Activated B cell treated with CpG ODN at 0.5 μM for 24 hours (primary cell): ENCODE results near the gene DHRSX. TPM values are rescaled to one million over a fixed set of nuclear protein-coding genes. Genes with fewer than 3 reads are reported as not detected.
A peak's percentile ranks its signal among the peaks of the same experiment; 100 is the strongest.
"Not testable (repeated sequence)": the region's sequence is repeated elsewhere in the genome, so short reads cannot be mapped to it uniquely, and the experiment has no call there.

Source experiments
- ATAC-seq: fragments of 200-7000 bp; cut with Tn5 transposase; one replicate; pipeline ENCODE4 v1.10.0; 2021; ENCODE audit warnings: low read depth, mild to moderate bottlenecking, moderate library complexity
- CTCF ChIA-PET: fragments of 350-600 bp; sonication (Branson Sonifier 250); formaldehyde crosslinking; loops from one replicate; lab custom pipeline; 2021; ENCODE audit warnings: antibody characterized with exemption; lab: Charles Lee
- POLR2A ChIA-PET: fragments of 350-600 bp; sonication (Branson Sonifier 250); formaldehyde crosslinking; loops from one replicate; lab custom pipeline; 2021; ENCODE audit warnings: antibody characterized with exemption; lab: Charles Lee
- DNase-seq: peaks from one replicate; pipeline ENCODE4 v3.0.0; 2022
- H3K27ac Mint-ChIP-seq: one replicate; pipeline ENCODE4 v1.8.0; 2020; ENCODE audit warnings: mixed read lengths
- H3K27me3 Mint-ChIP-seq: one replicate; pipeline ENCODE4 v1.8.0; 2021; ENCODE audit warnings: mixed read lengths
- H3K36me3 Mint-ChIP-seq: one replicate; pipeline ENCODE4 v1.8.0; 2021; ENCODE audit warnings: low read depth, mixed read lengths
- H3K4me1 Mint-ChIP-seq: one replicate; pipeline ENCODE4 v1.8.0; 2021; ENCODE audit warnings: mixed read lengths
- H3K4me3 Mint-ChIP-seq: one replicate; pipeline ENCODE4 v1.8.0; 2020; ENCODE audit warnings: mild to moderate bottlenecking, mixed read lengths
- H3K9me3 Mint-ChIP-seq: one replicate; pipeline ENCODE4 v1.8.0; 2020; ENCODE audit warnings: mixed read lengths
- intact Hi-C: fragments of 100-400 bp; cut with micrococcal nuclease; formaldehyde crosslinking; loops from one replicate; pipeline ENCODE4 v1.15.1; 2024
- total RNA-seq: library from RNA; stranded (reverse); gene quantifications from 2 replicates; pipeline ENCODE4 v1.2.3, GENCODE V29; 2022
- TF ChIP-seq, protein P1 (sequence below): fragments of 200-600 bp; IDR thresholded peaks from one replicate; pipeline ENCODE4 v1.8.0; 2022; ENCODE audit warnings: antibody characterized with exemption, mild to moderate bottlenecking

DHRSX gene
- total RNA-seq, 1 donor from 2014 or later: 28.3 TPM

DNA sequence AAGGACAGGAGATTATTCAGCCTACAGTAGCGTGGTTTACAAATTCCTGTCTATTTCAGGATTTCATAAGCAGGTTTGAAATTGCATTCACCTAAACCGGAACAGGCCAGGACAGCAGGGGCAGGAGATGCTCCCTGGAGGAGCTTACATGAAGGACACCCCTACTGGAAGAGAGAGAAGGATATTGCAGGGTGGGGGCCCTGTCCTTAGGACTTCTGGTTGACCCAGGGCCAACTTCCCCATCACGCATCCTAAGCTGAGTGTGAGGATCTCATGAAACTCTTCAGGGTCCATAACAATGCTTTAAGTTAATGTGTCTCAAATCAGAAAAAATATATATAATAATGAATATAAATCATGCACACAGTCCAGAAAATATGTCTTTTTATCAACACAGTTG lies 6.4 kb upstream of the DHRSX start:
- CTCF ChIA-PET: no interaction called here
- Mint-ChIP-seq H3K27ac (no peak overlapping the region), H3K27me3 (no peaks in the 10 kb centered on the region), H3K36me3 (no peaks in the 10 kb centered on the region), H3K9me3 (no peaks in the 10 kb centered on the region), H3K4me3 (no peak overlapping the region), H3K4me1 (peaks cover 11% of the 10 kb centered on the region)
- DNase-seq (no peak), ATAC-seq (no peak)
- TF ChIP-seq, protein P1, sequence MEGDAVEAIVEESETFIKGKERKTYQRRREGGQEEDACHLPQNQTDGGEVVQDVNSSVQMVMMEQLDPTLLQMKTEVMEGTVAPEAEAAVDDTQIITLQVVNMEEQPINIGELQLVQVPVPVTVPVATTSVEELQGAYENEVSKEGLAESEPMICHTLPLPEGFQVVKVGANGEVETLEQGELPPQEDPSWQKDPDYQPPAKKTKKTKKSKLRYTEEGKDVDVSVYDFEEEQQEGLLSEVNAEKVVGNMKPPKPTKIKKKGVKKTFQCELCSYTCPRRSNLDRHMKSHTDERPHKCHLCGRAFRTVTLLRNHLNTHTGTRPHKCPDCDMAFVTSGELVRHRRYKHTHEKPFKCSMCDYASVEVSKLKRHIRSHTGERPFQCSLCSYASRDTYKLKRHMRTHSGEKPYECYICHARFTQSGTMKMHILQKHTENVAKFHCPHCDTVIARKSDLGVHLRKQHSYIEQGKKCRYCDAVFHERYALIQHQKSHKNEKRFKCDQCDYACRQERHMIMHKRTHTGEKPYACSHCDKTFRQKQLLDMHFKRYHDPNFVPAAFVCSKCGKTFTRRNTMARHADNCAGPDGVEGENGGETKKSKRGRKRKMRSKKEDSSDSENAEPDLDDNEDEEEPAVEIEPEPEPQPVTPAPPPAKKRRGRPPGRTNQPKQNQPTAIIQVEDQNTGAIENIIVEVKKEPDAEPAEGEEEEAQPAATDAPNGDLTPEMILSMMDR: no peak
- intact Hi-C loops: no loop called here
- POLR2A ChIA-PET: no interaction called here

DNA sequence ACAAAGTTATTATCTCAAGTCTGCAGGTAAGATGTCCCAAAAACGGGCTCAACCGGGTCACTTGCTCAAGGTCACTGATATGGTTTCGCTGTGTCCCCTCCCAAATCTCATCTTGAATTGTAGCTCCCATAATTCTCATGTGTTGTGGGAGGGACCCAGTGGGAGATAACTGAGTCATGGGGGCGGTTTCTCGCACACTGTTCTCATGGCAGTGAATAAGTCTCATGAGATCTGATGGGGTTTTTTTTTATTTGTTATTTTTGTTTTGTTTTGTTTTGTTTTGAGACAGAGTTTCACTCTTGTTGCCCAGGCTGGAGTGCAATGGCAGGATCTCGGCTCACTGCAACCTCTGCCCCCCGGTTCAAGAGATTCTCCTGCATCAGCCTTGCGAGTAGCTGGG lies 4.6 kb upstream of the DHRSX start:
- H3K27me3 Mint-ChIP-seq, CTCF ChIA-PET, DNase-seq, H3K4me1 Mint-ChIP-seq, POLR2A ChIA-PET, H3K27ac Mint-ChIP-seq, intact Hi-C loops, H3K4me3 Mint-ChIP-seq, H3K36me3 Mint-ChIP-seq, H3K9me3 Mint-ChIP-seq, ATAC-seq: not testable (repeated sequence)

DNA sequence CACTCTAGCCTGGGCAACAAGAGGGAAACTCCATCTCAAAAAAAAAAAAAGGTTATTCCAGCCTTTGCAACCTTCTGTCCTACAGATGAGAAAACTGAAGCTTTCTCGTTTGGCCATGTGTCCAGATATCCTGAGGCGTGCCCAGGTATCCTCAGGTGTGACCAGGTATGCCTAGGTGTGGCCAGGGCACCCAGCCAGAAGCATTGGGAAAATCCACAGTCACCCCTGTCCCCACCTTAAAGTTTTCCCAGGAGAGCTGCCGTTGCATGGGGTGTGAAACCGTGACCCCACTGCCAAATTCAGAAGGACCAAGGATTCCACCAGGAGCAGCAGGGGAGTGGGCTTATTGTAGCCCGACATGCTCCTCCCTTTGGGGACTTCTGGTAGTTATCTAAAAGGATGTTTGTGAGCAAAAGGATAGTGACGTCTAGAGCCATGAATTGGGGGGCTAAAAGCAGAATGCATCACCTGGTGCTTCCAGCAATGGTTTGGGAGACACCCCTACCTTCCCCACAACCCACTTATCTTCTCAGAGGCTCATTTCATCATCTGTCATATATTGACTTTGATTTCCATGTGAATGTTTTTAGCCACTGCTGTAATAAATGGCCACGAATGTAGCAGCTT lies 4.0 kb upstream of the DHRSX start:
- no peak for DNase-seq
- Mint-ChIP-seq H3K4me1 (peaks cover 5% of the 10 kb centered on the region), H3K4me3 (no peak overlapping the region), H3K27me3 (no peaks in the 10 kb centered on the region), H3K27ac (no peak overlapping the region), H3K36me3 (no peaks in the 10 kb centered on the region), H3K9me3 (no peaks in the 10 kb centered on the region)
- CTCF ChIA-PET: no interaction called here
- no peak for ATAC-seq
- TF ChIP-seq, protein P1: no peak
- POLR2A ChIA-PET: no interaction called here
- intact Hi-C loops: loop anchor here (5.0 kb wide), 2 partner anchors 187 to 1053 kb away; partner anchors contain the start of genes ASMTL and CD99

DNA sequence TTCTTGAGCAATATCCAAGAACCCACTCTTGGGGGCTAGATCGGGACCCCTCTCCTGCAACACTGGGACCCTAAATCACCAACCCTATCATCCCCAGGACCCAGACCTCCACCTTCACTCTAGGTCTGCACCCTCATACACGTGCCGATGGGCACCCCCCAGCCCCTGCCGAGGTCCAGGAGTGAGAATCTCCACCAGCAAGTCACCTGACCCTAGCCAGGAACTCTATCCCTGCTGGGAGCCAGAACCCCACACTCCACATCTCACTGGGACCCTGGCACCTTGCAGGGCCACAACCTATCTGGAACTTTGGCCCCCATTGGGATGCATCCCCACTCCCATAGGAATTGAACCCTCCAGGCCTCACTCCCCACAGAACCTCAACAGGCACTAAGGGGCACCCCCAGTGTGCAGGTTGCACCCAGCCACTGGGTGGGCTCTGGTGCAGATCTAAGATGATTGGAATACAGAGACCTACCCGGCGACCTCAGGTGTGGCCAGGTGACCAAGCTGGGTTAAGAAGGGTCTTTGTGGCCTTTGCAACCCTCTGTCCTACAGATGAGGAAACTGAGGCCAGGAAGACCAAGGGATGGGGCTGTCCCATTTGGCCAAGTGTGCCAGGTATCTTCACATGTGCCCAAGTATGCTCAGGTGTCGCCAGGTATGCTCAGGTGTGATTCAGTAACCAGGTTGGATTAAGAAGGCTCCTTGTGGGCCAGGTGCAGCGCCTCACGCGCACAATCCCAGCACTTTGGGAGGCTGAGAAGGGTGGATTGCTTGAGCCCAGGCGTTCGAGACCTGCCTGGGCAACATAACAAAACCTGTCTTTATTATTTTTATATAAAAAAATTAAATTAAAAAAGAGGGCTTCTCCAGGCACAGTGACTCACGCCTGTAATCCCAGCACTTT lies 3.1 kb upstream of the DHRSX start:
- TF ChIP-seq, protein P1: no peak
- no peaks in the 10 kb centered on the region for H3K27me3 Mint-ChIP-seq
- peak overlapping the region; percentile 44 for H3K4me3 Mint-ChIP-seq
- no peak overlapping the region for H3K27ac Mint-ChIP-seq
- POLR2A ChIA-PET: no interaction called here
- no peak for DNase-seq
- intact Hi-C loops: loop anchor here (5.0 kb wide), 2 partner anchors 188 to 1052 kb away; partner anchors contain the start of genes ASMTL and CD99
- H3K4me1 Mint-ChIP-seq: peaks cover 14% of the 10 kb centered on the region
- H3K9me3 Mint-ChIP-seq: no peaks in the 10 kb centered on the region
- no peaks in the 10 kb centered on the region for H3K36me3 Mint-ChIP-seq
- CTCF ChIA-PET: no interaction called here
- ATAC-seq: no peak

DNA sequence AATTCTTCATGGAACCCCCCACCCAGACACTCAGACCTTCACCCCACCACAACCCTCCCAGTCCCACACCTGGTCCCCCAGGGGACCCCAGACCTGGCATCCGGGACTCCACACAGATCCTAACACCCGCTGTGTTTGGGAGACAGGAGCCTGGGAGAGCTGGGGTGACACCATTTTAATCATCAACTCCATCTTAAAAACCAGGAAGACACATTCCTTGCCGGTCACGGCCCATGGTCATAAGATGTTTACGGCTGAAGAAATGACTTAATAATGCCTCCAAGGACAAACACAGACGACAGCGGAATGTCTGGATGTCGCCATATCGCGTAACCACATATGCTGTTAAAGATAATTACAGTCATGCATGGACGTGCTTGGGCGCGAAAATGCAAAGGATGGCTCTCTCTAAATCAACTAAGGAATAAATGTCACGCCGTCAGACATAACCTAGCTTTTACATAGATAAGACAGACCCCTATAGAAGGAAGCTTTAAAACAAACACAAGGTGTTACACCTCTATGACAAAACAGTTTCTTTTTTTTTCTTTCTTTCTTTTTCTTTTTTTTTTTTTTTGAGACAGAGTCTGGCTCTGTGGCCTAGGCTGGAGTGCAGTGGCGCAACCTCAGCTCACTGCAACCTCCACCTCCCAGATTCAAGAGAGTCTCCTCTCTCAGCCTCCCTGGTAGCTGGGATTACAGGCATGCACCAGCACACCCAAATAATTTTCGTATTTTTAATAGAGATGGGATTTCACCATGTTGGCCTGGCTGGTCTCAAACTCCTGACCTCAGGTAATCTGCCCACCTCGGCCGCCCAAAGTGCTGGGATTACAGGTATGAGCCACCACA lies 2.1 kb upstream of the DHRSX start:
- ATAC-seq: no peak
- Mint-ChIP-seq H3K36me3 (peaks cover 5% of the 10 kb centered on the region), H3K27ac (no peak overlapping the region), H3K9me3 (no peaks in the 10 kb centered on the region), H3K4me3 (peak overlapping the region; percentile 44), H3K27me3 (no peaks in the 10 kb centered on the region), H3K4me1 (peaks cover 21% of the 10 kb centered on the region)
- CTCF ChIA-PET: no interaction called here
- POLR2A ChIA-PET: no interaction called here
- intact Hi-C loops: loop anchor here (5.0 kb wide), 2 partner anchors 189 to 1051 kb away; partner anchors contain the start of genes ASMTL and CD99
- TF ChIP-seq, protein P1: no peak
- no peak for DNase-seq
